ENCODE results near the gene COL18A1. TPM values are rescaled to one million over a fixed set of nuclear protein-coding genes. Genes with fewer than 3 reads are reported as not detected.

COL18A1 gene
- total and polyA plus RNA-seq, 9 of the 15 experiments (the other 6 are each of a cell fraction or from before 2014, with no cell fraction given): 0.14 to 16.4 (median 2.0) TPM

- Histone ChIP-seq H3K79me2 (ENCODE audit: control insufficient read depth, insufficient read depth, low read length) (no peaks in the 10 kb centered on the region), H3K4me3 (no peak overlapping the region), H3K4me1 (replicated peaks in 1 of 2; ENCODE audit: control insufficient read depth in 2 of 2, insufficient read depth in 2 of 2, low read length in 2 of 2) (peaks cover 26 to 82% of the 10 kb centered on the region in 2 experiments), H4K20me1 (replicated peaks; ENCODE audit: control insufficient read depth, insufficient read depth, low read length) (no peaks in the 10 kb centered on the region), H3K9me1 (ENCODE audit: control insufficient read depth, insufficient read depth, low read length) (no peaks in the 10 kb centered on the region), H3K9me3 (replicated peaks; ENCODE audit: control insufficient read depth, insufficient read depth, low read depth, low read length) (no peaks in the 10 kb centered on the region), H2AFZ (ENCODE audit: low read depth, low read length) (no peak overlapping the region), H3K36me3 (ENCODE audit: control insufficient read depth, insufficient read depth, low read length) (no peaks in the 10 kb centered on the region), H3K4me2 (ENCODE audit: insufficient read depth, low read length) (no peak overlapping the region), H3K27me3 (ENCODE audit: control insufficient read depth in 2 of 2, insufficient read depth in 2 of 2, low read length in 2 of 2) (peaks cover 0 to 18% of the 10 kb centered on the region in 2 experiments; a peak in 1 of 5 replicates), H3K9ac (ENCODE audit: insufficient read depth in 1 of 2, low read depth in 2 of 2, low read length in 2 of 2) (no peak overlapping the region; a peak in 1 of 4 replicates), H3K27ac (ENCODE audit: extremely low read depth, low read depth, low read length) (no peak overlapping the region)
- no TSS peak for BruUV-seq (replicated peaks)
- intact Hi-C loops (cut with micrococcal nuclease): no loop called here
- TF ChIP-seq SMARCE1 (IDR thresholded peaks at IDR 0.05) (no peak), EP300 (IDR thresholded peaks at IDR 0.05; ENCODE audit: low read length) (no peak)
- ChIA-PET CTCF (ENCODE audit: low intra/inter-chr PET ratio) (no interaction called here), POLR2A (no interaction called here)
- no peak for FAIRE-seq
- no peak for DNase-seq (ENCODE audit: extremely low read depth in 1 of 4, low spot score in 3 of 4)
- 67% methylated on average over 25 of the region's 26 CpGs for WGBS (ENCODE audit: insufficient coverage, low coverage, missing lambda C conversion rate)
- in situ Hi-C loops (cut with MboI): no loop called here
- no peak for ATAC-seq
These were observed 39.2 kb upstream of the COL18A1 start for GRCh38 chr21:45365608-45366241.

DNA sequence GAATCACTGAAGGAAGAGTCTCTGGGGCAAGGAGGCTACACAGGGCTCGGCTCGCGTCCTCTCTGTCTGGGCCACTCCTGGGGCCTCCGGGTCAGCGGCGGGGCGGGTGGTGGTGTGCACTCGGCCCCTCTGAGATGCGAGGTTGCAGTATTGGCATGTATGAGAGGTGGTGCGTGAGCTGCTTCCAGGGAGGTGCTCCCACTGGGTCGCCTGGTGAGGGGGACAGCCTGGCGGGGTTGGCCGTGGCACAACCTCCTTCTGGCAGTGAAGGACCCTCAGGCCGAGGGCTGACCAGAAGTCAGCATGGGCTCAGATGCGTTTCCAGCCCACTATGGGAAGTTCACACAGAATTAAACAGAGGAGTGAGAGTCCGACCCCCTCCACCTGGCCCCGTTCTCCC, 38.5 kb upstream of the COL18A1 start:
- H3K4me3 ChIP-seq: no peak overlapping the region
- ATAC-seq: no peak
- no TSS peak for BruUV-seq (replicated peaks)
- no peak for TF ChIP-seq SRSF3 (IDR thresholded peaks at IDR 0.05; ENCODE audit: insufficient read depth, low read length)
- no peak for TF ChIP-seq FOXJ2 (tag; IDR thresholded peaks at IDR 0.05)
- TF ChIP-seq, protein P1, sequence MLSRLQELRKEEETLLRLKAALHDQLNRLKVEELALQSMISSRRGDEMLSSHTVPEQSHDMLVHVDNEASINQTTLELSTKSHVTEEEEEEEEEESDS (CRISPR knock-in tag; IDR thresholded peaks at IDR 0.05): no peak
- no peak for TF ChIP-seq NEUROD1 (IDR thresholded peaks at IDR 0.05; ENCODE audit: borderline replicate concordance, low read depth, low read length, partially characterized antibody)
- TF ChIP-seq, protein P2, sequence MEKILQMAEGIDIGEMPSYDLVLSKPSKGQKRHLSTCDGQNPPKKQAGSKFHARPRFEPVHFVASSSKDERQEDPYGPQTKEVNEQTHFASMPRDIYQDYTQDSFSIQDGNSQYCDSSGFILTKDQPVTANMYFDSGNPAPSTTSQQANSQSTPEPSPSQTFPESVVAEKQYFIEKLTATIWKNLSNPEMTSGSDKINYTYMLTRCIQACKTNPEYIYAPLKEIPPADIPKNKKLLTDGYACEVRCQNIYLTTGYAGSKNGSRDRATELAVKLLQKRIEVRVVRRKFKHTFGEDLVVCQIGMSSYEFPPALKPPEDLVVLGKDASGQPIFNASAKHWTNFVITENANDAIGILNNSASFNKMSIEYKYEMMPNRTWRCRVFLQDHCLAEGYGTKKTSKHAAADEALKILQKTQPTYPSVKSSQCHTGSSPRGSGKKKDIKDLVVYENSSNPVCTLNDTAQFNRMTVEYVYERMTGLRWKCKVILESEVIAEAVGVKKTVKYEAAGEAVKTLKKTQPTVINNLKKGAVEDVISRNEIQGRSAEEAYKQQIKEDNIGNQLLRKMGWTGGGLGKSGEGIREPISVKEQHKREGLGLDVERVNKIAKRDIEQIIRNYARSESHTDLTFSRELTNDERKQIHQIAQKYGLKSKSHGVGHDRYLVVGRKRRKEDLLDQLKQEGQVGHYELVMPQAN (IDR thresholded peaks at IDR 0.05; ENCODE audit: borderline replicate concordance): no peak

More for the DNA sequence above, 38.5 kb upstream of the COL18A1 start:
- 53% methylated on average over 17 of the region's 17 CpGs for WGBS (ENCODE audit: insufficient coverage, low coverage, missing lambda C conversion rate)
- DNase-seq (ENCODE audit: extremely low read depth in 1 of 4, low spot score in 3 of 4) (no peak), FAIRE-seq (no peak)
- Histone ChIP-seq H4K20me1 (replicated peaks; ENCODE audit: control insufficient read depth, insufficient read depth, low read length) (no peaks in the 10 kb centered on the region), H3K27ac (ENCODE audit: extremely low read depth, low read depth, low read length) (no peak overlapping the region), H3K9me1 (ENCODE audit: control insufficient read depth, insufficient read depth, low read length) (no peaks in the 10 kb centered on the region), H3K9me3 (replicated peaks; ENCODE audit: control insufficient read depth, insufficient read depth, low read depth, low read length) (no peaks in the 10 kb centered on the region), H3K9ac (ENCODE audit: insufficient read depth in 1 of 2, low read depth in 2 of 2, low read length in 2 of 2) (peak overlapping the region in 1 of 2 experiments; percentile 36; a peak in 1 of 4 replicates), H2AFZ (ENCODE audit: low read depth, low read length) (peak overlapping the region; percentile 57; the same call in 1 of the 2 replicates), H3K4me2 (ENCODE audit: insufficient read depth, low read length) (0 out of 2 replicates have a peak overlapping the region, but pooled peaks have one; percentile 18), H3K27me3 (ENCODE audit: control insufficient read depth in 2 of 2, insufficient read depth in 2 of 2, low read length in 2 of 2) (peaks cover 0 to 18% of the 10 kb centered on the region in 2 experiments; a peak in 1 of 5 replicates), H3K79me2 (ENCODE audit: control insufficient read depth, insufficient read depth, low read length) (no peaks in the 10 kb centered on the region), H3K4me1 (replicated peaks in 1 of 2; ENCODE audit: control insufficient read depth in 2 of 2, insufficient read depth in 2 of 2, low read length in 2 of 2) (peaks cover 20 to 78% of the 10 kb centered on the region in 2 experiments), H3K36me3 (ENCODE audit: control insufficient read depth, insufficient read depth, low read length) (no peaks in the 10 kb centered on the region)
- ChIA-PET CTCF (ENCODE audit: low intra/inter-chr PET ratio) (no interaction called here), POLR2A (interaction anchor here (0.6 kb wide), 1 partner anchor 76 kb away, joined by 3 read pairs; no protein-coding TSS in a partner anchor)
- in situ Hi-C loops (cut with MboI): no loop called here
- intact Hi-C loops (cut with micrococcal nuclease): no loop called here
